ENCODE measurements around the gene HORMAD2. TPM values are rescaled to one million over a fixed set of nuclear protein-coding genes. Genes with fewer than 3 reads are reported as not detected.

The HORMAD2 gene
- total and polyA plus RNA-seq, 9 of the 15 experiments (the other 6 are each of a cell fraction or from before 2014, with no cell fraction given) = not detected

GRCh38 chr22:30202531-30203006, 122.3 kb downstream of the HORMAD2 start (continued):
- TF ChIP-seq ATF2 (CRISPR knock-in tag; IDR thresholded peaks at IDR 0.05) = no peak

GRCh38 chr22:30204015-30204741, 123.9 kb downstream of the HORMAD2 start:
- H3K79me2 ChIP-seq (ENCODE audit: control insufficient read depth, insufficient read depth, low read length) = no peaks in the 10 kb centered on the region
- peaks cover 15 to 17% of the 10 kb centered on the region in 2 experiments for H3K4me1 ChIP-seq (replicated peaks in 1 of 2; ENCODE audit: control insufficient read depth in 2 of 2, insufficient read depth in 2 of 2, low read length in 2 of 2)
- no peak overlapping the region for H3K4me2 ChIP-seq (ENCODE audit: insufficient read depth, low read length)
- in situ Hi-C loops (cut with MboI) = no loop called here
- no peak overlapping the region for H3K4me3 ChIP-seq
- no TSS peak for BruUV-seq (replicated peaks)
- FAIRE-seq = no peak
- H3K27ac ChIP-seq (ENCODE audit: extremely low read depth, low read depth, low read length) = no peak overlapping the region
- peaks cover 4% of the 10 kb centered on the region; the same call in 1 of the 2 replicates for H3K9me3 ChIP-seq (replicated peaks; ENCODE audit: control insufficient read depth, insufficient read depth, low read depth, low read length)
- ChIA-PET CTCF (ENCODE audit: low intra/inter-chr PET ratio) (no interaction called here), POLR2A (interaction anchor here (1.4 kb wide), 1 partner anchor 9 kb away, joined by 4 read pairs; no protein-coding TSS in a partner anchor)
- no peaks in the 10 kb centered on the region for H3K36me3 ChIP-seq (ENCODE audit: control insufficient read depth, insufficient read depth, low read length)
- ATAC-seq = no peak
- no peak overlapping the region for H2AFZ ChIP-seq (ENCODE audit: low read depth, low read length)
- no peaks in the 10 kb centered on the region for H4K20me1 ChIP-seq (replicated peaks; ENCODE audit: control insufficient read depth, insufficient read depth, low read length)
- no peaks in the 10 kb centered on the region for H3K9me1 ChIP-seq (ENCODE audit: control insufficient read depth, insufficient read depth, low read length)
- H3K9ac ChIP-seq (ENCODE audit: insufficient read depth in 1 of 2, low read depth in 2 of 2, low read length in 2 of 2) = no peak overlapping the region
- H3K27me3 ChIP-seq (ENCODE audit: control insufficient read depth in 2 of 2, insufficient read depth in 2 of 2, low read length in 2 of 2) = no peaks in the 10 kb centered on the region
- intact Hi-C loops (cut with micrococcal nuclease) = no loop called here
- DNase-seq (ENCODE audit: extremely low read depth in 1 of 4, low spot score in 3 of 4) = no peak
- WGBS (ENCODE audit: insufficient coverage, low coverage, missing lambda C conversion rate) = 24% methylated on average over 5 of the region's 7 CpGs
- TF ChIP-seq KDM5B (IDR thresholded peaks at IDR 0.05; ENCODE audit: insufficient replicate concordance, low read depth, low read length) = no peak
- no peak for TF ChIP-seq ZNF212 (CRISPR knock-in tag; IDR thresholded peaks at IDR 0.05)
- TF ChIP-seq E2F1 (CRISPR knock-in tag; IDR thresholded peaks at IDR 0.05) = no peak
- no peak for TF ChIP-seq ZNF282 (CRISPR knock-in tag; IDR thresholded peaks at IDR 0.05)
- no peak for TF ChIP-seq MYNN (IDR thresholded peaks at IDR 0.05)
- no peak for TF ChIP-seq MYNN (CRISPR knock-in tag; IDR thresholded peaks at IDR 0.05)
- no peak for TF ChIP-seq ATF6 (CRISPR knock-in tag; IDR thresholded peaks at IDR 0.05)
- TF ChIP-seq YY1 (IDR thresholded peaks at IDR 0.05; ENCODE audit: borderline replicate concordance in 1 of 3, control insufficient read depth in 1 of 3, extremely low read depth in 1 of 3, insufficient read depth in 3 of 3, insufficient read length in 1 of 3, insufficient replicate concordance in 2 of 3, low read depth in 1 of 3, low read length in 2 of 3) = no peak
- TF ChIP-seq ZNF217 (CRISPR knock-in tag; IDR thresholded peaks at IDR 0.05) = no peak
- no peak for TF ChIP-seq TCF15 (CRISPR knock-in tag; IDR thresholded peaks at IDR 0.05)
- no peak for TF ChIP-seq ATF7 (IDR thresholded peaks at IDR 0.05)
- no peak for TF ChIP-seq BACH1 (tag; IDR thresholded peaks at IDR 0.05)
